GM12878 (cell line): ENCODE results near the gene B4GALNT4.

Experiments used
- BRCA1 ChIP-seq: IDR thresholded peaks from 2 replicates; pipeline ENCODE4 v1.6.1; 2011; ENCODE audit warnings: low read depth, low read length, improper control_type of control experiment
- CEBPB ChIP-seq, 2 experiments: fragments of 150-350 bp in 1 of 2; IDR thresholded peaks; 2 replicates each; pipeline ENCODE4 v1.6.1; 2012 to 2014; ENCODE audit warnings: low read depth in 2 of 2, low read length in 2 of 2, borderline replicate concordance in 1 of 2, inconsistent platforms in 1 of 2
- CHD1 ChIP-seq: IDR thresholded peaks from 2 replicates; pipeline ENCODE4 v1.6.1; 2012; ENCODE audit warnings: low read depth, low read length, improper control_type of control experiment
- CREB1 ChIP-seq: IDR thresholded peaks from 2 replicates; pipeline ENCODE4 v1.6.1; 2012; ENCODE audit warnings: low read depth, mild to moderate bottlenecking, inconsistent platforms
- CTCF ChIP-seq, 3 experiments: IDR thresholded peaks in 2 of 3; conservative IDR thresholded peaks in 1 of 3; 2 replicates each; pipeline ENCODE4 v1.5.1; 2011; ENCODE audit warnings: low read depth in 3 of 3, low read length in 3 of 3, mild to moderate bottlenecking in 3 of 3, control low read depth in 2 of 3, moderate library complexity in 2 of 3, inconsistent platforms in 1 of 3, mixed read lengths in 1 of 3; ENCODE audit not compliant: control insufficient read depth in 2 of 3, insufficient read depth in 1 of 3; ENCODE audit errors: extremely low read depth in 1 of 3
- NFYB ChIP-seq: IDR thresholded peaks from 2 replicates; pipeline ENCODE4 v1.6.1; 2011; ENCODE audit warnings: low read depth, mild to moderate bottlenecking, low read length, improper control_type of control experiment, moderate library complexity; ENCODE audit not compliant: insufficient read depth
- POLR2AphosphoS5 ChIP-seq: IDR thresholded peaks from 2 replicates; pipeline ENCODE4 v1.6.1; 2011; ENCODE audit warnings: mild to moderate bottlenecking, low read length, inconsistent platforms
- ZBTB33 ChIP-seq: fragments of 450-650 bp; IDR thresholded peaks from 2 replicates; pipeline ENCODE4 v1.6.1; 2017; ENCODE audit warnings: mild to moderate bottlenecking

- no peak for TF ChIP-seq POLR2AphosphoS5
- TF ChIP-seq CTCF (IDR thresholded peaks at IDR 0.05 in 2 of 3, conservative IDR thresholded peaks at IDR 0.05 in 1 of 3; ENCODE audit: control insufficient read depth in 2 of 3, extremely low read depth in 1 of 3, insufficient read depth in 1 of 3, low read depth in 3 of 3, low read length in 3 of 3): no peak
- no peak for TF ChIP-seq CREB1
- TF ChIP-seq CHD1: no peak
- no peak for TF ChIP-seq BRCA1
- no peak for TF ChIP-seq CEBPB (IDR thresholded peaks at IDR 0.05; ENCODE audit: borderline replicate concordance in 1 of 2, low read depth in 2 of 2, low read length in 2 of 2)
- no peak for TF ChIP-seq ZBTB33
- TF ChIP-seq NFYB: no peak
Observed at GRCh38 chr11:362642-363442, 6.5 kb upstream of the B4GALNT4 start.
